Heart left ventricle (tissue), 13 donors: ENCODE data around the gene BHLHE40.

Source experiments
- POLR2A ChIP-seq, 2 donors: fragments of 450-650 bp; IDR thresholded peaks; one replicate each; pipeline ENCODE4 v1.6.1; 2017; ENCODE audit warnings: antibody characterized with exemption in 2 of 2, mild to moderate bottlenecking in 2 of 2, moderate library complexity in 2 of 2
- TF ChIP-seq, protein P1 (sequence below), 12 donors: fragments of 200-600 bp; sonication (generic) in 4 of 12; IDR thresholded peaks; one replicate each; pipeline versions ENCODE4 v1.5.0 to v1.8.0; 2018 to 2022; ENCODE audit warnings: antibody characterized with exemption in 12 of 12, mild to moderate bottlenecking in 5 of 12
- donor health status: ischemic (EF 13 %, LVEDD 7.1; RV severe dilation, severe dysfunction).
- donor health status: DM: no; HTN: yes; CAD: no.
- donor health status: DM: no; HTN: no; CAD: no.
- donor health status: ischemic (EF 25% LVEDD 6.9; RV normal size, moderate dysfunction).
- donor health status: ischemic (EF 25% LVEDD 5.7; RV mildly dilated, moderate dysfunction).
- donor health status: ischemic (EF 35%, LVEDD 5.7; RV mildly dilated, moderate dysfunction).
- donor health status: nonischemic (EF 11% LVEDD 7.7; RV severe dilation, severe dysfunction).
- donor health status: DM: yes; HTN: yes; CAD: no.
- donor health status: PGD.
- donor health status: ischemic (EF 29% LVEDD 5.4; RV normal size, mild dysfunction).
- donor health status: nonischemic (EF 23%, LVEDD 6.1; RV moderate dilation, normal function).

DNA sequence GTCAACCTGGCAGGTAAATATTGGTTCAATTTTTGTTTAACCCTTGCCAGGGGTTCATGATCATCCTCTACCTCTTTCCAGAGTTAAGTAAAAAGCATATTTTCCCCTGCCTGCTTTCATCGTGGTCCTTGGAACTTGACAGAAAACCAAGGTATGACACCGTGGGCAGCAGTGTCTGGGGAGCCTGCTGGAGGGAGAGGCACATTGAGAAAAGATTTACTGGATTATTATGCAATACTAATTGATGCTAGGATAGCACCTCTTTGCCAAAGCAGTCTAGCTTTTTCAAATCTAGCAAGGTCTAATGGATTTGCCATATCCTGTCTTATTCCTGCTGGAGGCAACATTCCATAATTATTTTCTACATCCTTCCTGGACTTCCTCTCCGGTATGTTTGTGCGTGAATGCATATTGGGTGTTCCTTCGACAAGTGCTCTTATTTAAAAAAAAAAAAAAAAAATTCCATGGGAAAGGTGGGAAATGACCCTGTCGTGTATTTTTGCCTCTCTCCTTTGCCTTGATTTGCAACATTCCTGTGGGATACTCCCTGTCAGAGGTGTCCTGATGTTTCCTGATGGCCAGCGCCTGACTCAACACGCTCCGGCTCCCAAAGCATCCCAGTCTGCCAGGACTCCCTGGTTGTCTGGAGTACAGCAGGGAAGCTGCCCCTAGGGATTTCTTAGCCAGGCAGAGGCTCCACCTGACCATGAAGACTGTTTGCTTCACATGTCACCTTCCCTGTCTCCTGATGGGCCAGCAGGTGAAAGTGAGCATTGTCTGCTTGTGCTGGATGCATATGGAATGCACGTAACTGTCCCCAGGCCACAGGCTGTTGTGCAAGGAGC is 6.3 kb downstream of the BHLHE40 start:
- TF ChIP-seq, protein P1, sequence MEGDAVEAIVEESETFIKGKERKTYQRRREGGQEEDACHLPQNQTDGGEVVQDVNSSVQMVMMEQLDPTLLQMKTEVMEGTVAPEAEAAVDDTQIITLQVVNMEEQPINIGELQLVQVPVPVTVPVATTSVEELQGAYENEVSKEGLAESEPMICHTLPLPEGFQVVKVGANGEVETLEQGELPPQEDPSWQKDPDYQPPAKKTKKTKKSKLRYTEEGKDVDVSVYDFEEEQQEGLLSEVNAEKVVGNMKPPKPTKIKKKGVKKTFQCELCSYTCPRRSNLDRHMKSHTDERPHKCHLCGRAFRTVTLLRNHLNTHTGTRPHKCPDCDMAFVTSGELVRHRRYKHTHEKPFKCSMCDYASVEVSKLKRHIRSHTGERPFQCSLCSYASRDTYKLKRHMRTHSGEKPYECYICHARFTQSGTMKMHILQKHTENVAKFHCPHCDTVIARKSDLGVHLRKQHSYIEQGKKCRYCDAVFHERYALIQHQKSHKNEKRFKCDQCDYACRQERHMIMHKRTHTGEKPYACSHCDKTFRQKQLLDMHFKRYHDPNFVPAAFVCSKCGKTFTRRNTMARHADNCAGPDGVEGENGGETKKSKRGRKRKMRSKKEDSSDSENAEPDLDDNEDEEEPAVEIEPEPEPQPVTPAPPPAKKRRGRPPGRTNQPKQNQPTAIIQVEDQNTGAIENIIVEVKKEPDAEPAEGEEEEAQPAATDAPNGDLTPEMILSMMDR (IDR thresholded peaks at IDR 0.05), result no peak
- no peak for TF ChIP-seq POLR2A (IDR thresholded peaks at IDR 0.05)
